HG02623 (cell line): ENCODE data around the gene AEBP1.

Experiments used
- ATAC-seq: cut with Tn5 transposase; IDR thresholded peaks from one replicate; pipeline ENCODE4 v1.9.1; 2021; ENCODE audit warnings: moderate library complexity; ENCODE audit not compliant: unreplicated experiment

The AEBP1 gene

GRCh38 chr7:44139311-44140010, 35.3 kb downstream of the AEBP1 start:
- ATAC-seq, result no peak

GRCh38 chr7:44140341-44140740, 36.2 kb downstream of the AEBP1 start:
- no peak for ATAC-seq

DNA sequence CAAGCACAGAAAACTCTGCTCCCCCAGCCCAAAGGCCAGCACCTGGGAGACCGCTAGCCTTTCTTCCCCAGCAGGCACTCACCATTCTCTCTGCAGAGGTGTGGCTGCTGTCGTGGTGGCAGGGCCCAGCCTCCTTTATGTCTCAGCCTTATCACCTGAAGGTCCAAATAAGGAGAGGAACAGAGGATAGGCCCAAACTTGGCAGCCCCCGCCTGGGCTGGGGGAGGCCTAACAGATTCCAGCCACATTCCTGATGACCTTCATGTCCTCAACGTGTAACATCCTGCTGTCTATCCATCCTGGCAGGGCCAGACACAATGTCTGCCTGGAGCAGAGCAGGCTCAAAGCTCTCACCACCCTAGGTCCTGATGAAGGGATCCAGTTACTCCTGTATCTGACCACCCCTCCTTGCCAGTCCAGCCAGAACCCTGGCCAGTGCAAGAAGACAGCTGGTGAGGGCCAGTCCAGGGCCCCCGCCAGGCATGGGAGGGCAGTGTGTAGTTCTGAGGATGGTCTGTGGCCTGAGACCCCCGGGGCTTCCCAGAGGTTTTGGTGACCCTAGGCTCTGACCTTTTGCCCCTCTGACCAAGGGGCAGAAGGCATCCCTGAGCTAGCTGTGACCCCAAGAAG, 37.2 kb downstream of the AEBP1 start, which contains the start of gene MYL7:
Gene MYL7, minus strand, starts transcription at position 112 of the 630 bp plus-strand sequence. Its CDS starts 27 bp downstream, at position 85.
- ATAC-seq, result no peak

DNA sequence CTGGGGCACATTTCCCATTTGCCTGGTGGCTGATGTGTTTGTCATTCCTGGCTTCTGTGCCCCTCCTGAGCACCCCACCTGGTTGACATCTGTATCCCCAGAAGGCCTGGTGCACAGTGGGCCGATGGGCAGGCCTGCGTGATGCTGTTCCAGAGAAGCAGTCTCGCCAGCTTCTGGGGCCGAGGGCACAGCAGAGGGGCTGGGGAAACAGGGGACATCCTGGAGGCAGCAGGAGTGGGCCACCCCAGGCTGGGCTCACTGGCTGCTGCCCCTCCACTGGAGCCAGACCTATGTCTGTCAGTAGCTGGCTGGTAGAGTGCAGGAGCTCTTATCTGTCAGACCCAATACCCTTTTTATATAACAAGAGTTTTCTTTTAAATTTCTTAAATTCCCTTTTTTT, 37.9 kb downstream of the AEBP1 start:
- ATAC-seq, result no peak

- ATAC-seq, result no peak
Measured at GRCh38 chr7:44143646-44144250, 39.6 kb downstream of the AEBP1 start.

DNA sequence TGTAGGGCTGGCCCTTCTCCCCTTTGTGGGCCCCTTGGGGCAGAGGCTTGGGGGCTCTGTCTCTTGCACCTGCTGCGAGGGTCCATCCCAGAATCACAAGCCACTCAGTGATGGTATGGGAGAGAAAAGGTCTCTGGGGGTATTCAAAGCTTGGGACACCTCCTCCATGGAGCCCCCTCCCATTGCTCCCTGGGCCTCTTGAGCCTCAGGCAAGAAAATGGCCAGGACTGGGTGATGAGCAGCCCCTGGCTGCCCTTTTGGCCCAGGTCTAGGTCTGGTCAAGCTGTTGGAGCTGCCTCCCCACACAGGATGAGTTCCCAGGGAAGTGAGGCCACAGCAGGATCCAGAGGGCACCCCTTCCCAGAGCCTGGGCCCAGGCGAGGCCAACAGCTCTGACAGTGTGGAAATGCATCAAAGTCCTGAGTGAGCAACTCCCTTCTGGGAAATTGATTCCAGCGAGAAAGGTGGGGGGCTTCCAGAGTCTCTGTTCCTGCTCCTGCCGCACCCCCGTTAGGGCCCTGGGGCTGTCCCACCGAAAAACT, 40.4 kb downstream of the AEBP1 start:
- no peak for ATAC-seq

- ATAC-seq, result no peak
Measured at GRCh38 chr7:44144968-44145478, 40.9 kb downstream of the AEBP1 start.

DNA sequence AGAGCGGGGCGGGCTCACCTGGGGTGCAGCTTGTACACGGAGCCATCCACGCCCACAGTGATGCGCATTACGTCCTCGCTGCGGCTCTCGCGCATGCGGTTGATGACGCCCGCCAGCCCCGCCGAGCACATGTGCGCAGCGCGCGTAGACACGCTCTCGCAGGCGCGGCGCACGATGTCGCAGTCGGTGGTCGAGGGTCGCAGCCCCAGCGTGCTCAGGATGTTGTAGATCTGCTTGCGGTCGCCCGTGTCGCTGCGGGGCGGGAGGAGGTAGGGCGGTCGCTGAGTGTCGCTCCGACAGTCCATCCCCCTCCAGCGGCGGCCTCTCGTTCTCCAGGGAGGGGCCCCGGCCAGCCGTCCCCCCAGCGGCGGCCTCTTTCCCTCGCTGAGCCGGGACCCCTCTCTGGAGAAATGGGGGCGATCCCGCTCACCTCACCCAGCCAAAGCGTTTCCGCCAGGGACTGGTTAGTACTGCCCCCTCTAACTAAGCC, 41.4 kb downstream of the AEBP1 start:
- ATAC-seq, result no peak

- no peak for ATAC-seq
Measured at GRCh38 chr7:44145969-44146911, 42.1 kb downstream of the AEBP1 start.

GRCh38 chr7:44147026-44147991, 43.2 kb downstream of the AEBP1 start:
- no peak for ATAC-seq

DNA sequence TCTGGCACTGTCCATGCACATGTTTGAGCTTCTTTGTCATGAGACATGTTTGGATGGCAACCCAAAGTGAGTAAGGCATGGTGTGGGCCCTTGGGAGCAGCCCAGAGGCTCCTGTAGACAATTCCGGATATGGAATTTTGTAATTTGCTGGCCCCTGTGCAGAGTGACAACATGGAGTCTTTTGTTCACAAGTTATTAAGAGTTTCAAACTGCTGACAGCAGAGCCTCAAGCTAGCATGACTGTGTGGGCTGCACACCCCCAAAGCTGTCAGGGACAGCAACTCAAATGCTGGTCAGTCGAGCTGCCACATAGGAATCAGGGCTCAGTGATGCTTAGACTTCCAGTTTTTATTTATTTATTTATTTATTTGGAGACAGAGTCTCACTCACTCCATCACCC, 44.0 kb downstream of the AEBP1 start:
- ATAC-seq, result no peak

GRCh38 chr7:44148961-44149536, 44.9 kb downstream of the AEBP1 start:
- ATAC-seq, result no peak

DNA sequence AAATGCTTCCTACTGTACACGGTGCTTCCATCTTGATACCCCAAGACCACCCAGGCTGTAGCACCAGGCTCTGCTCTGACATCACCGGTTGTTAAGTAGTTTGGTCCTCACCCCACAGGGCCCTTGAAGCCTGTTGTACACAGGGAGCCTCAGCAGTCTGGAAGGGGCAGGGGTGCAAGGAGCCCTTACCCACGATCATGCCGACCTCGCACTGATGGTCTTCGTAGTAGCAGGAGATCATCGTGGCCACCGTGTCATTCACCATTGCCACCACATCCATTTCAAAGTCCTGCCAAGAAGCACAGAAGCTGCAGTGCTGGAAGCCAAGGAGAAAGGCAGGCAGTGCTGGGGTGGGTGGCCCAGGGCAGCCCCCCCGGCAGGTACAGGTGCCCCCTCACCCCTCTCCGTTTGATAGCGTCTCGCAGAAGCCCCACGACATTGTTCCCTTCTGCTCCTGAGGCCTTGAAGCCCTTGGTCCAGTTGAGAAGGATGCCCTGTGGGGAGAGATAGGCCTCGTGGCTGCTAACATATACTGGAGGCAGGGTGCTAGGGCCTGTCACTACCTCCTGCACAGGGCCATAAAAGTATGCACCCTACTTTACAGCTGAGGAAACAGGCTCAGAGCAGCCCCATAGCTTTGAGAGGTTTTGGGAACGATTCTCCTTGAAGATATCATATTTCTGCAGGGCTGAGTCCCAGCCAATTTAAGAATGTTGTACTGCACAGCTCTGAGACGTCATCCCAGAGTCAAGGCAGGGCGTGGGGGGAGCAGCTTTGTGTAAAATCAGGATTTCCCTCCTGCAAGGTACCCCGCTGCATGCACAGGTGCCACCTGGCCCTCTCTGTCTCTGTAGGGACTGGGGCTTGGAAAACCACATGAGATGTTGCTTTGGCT, 45.7 kb downstream of the AEBP1 start:
- ATAC-seq, result no peak

DNA sequence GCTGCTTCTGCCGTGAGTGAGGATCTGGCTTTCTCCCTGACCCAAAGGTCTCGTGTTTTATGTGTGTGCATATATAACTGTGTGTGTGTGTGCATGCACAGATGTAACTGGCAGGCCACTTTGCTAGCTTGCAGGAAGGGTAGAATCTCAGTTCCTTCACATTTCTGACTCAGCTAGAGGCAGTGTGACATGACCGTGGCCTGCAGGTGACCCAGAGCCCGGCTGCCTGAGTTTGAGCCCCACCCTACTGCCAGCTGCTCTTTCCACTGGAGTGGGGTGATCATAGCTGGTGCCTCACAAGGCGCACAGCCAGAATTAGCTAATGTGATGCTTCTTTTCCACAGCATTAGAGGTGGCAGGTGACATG, 46.3 kb downstream of the AEBP1 start:
- ATAC-seq, result peak; percentile 46

DNA sequence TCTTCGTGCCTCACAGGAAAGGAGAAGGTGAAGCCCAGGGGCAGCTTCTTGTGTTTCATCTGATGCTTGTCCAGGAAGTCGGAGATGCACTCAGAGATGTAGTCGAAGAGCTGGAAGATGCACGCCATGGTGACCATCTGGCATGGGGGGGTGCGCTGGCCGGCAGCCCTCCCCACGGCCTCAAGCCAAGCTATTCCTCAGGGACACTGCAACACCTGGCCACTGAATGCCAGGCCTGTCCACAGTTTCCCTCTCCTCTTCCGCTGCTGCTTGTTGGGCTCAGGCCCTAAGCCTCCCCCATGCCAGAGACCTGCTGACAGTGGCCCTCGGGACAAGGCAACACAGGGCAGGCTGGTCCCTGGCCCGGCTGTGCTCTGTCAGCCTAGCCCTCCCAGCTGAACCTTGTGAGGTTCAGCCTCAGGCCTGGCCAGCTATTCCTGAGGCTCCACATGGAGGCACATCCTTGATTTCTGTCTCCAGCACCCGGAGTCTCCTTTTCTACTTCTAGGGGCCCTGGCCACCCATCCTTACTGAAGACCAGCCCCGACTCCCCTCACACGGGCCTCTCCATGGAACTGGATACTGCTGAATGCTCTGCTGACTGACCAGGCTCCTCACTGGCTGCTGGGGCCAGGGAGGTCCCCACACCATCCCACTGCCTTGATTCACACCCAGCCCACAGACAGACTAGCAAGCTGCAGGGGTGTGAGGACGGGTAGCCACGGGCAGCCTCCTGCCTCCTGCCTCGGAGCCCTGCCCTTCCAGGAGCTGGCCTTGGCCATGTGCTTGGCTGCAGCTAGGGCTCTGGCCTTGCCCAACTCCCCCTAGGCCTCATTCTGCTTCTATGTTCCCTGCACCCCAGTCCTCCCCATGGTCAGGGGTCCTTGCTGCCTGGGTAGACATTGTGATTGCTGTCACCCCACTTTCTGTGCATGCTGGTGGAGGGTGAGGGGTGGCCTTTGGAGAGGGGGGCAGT, 47.1 kb downstream of the AEBP1 start:
- no peak for ATAC-seq

GRCh38 chr7:44151956-44152355, 47.8 kb downstream of the AEBP1 start:
- no peak for ATAC-seq
